ENCODE data around the gene HOOK2. TPM values are rescaled to one million over a fixed set of nuclear protein-coding genes. Genes with fewer than 3 reads are reported as not detected.

HOOK2 gene
- total and polyA plus RNA-seq, 5 donors: 9.3 to 22.9 (median 17.2) TPM

GRCh38 chr19:12766051-12766521 is 9.3 kb downstream of the HOOK2 start:
- Histone ChIP-seq H3K9me3 (ENCODE audit: control insufficient read depth, low read length) (no peaks in the 10 kb centered on the region), H3K27ac (ENCODE audit: low read length) (no peak overlapping the region), H3K4me3 (ENCODE audit: low read length) (no peak overlapping the region), H3K27me3 (ENCODE audit: control insufficient read depth, insufficient read depth) (no peaks in the 10 kb centered on the region), H3K4me1 (ENCODE audit: control insufficient read depth, insufficient read depth, low read length) (no peaks in the 10 kb centered on the region)
- 35% methylated on average over 30 of the region's 30 CpGs for WGBS
- ATAC-seq: peak; percentile 86 to 91
- intact Hi-C loops (cut with DNase I): loop anchor here in 3 of 4 donors (2.0 to 5.0 kb wide), 3 partner anchors 36 to 81 kb away; partner anchors contain the start of genes PRDX2 (in 3 of the 3) and THSD8 (in 3 of the 3)
- DNase-seq: peak; percentile 79 to 96 (median 95)

DNA sequence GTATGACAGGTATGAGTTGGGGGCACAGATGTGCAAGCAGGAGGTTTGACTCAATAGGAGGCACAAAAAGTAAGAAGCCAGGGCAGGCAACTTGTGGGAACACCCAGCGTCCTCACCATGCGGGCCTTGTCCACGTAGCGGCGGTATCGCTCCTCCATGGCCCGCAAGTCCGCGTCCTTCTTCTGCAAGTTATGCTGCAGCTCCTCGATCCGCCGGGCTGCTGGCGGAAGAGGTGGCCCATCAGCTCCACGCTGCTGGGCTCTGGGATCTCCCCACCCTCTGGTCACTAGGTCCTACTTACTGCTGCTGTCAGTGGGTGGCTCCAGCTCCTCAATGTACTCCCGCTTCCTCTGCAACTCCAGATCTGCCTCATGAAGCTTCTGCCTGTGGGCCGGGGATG is 10.7 kb downstream of the HOOK2 start:
- H3K4me1 ChIP-seq (ENCODE audit: control insufficient read depth, insufficient read depth, low read length): no peaks in the 10 kb centered on the region
- no peaks in the 10 kb centered on the region for H3K9me3 ChIP-seq (ENCODE audit: control insufficient read depth, low read length)
- intact Hi-C loops (cut with DNase I): loop anchor here in 3 of 4 donors (5.0 kb wide), 2 partner anchors 38 to 83 kb away; partner anchors contain the start of genes PRDX2 (in 3 of the 3) and THSD8 (in 3 of the 3)
- 96% methylated on average over 16 of the region's 16 CpGs for WGBS
- no peak for DNase-seq
- no peak overlapping the region for H3K27ac ChIP-seq (ENCODE audit: low read length)
- H3K27me3 ChIP-seq (ENCODE audit: control insufficient read depth, insufficient read depth): no peaks in the 10 kb centered on the region
- H3K4me3 ChIP-seq (ENCODE audit: low read length): no peak overlapping the region
- no peak for ATAC-seq

DNA sequence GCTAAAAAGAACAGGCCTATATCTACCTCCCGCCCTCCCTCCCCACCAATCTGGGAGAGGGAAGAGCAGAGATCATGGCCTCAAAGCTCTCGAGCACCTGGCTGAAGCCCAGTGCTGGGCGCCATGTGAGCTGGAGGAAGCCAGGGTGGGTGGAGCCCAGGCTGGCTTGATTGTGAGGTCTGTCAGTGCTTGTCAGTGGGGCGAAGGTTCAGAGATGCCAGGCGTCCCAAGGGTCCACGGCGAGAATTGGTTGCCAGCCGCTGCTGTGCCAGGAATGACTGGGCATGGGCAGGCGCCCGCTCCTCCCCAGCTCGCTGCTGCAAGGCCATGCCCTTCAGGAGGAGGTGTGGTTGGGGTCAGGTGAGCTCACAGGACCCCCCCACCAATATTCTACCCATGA is 12.3 kb downstream of the HOOK2 start:
- 89% methylated on average over 11 of the region's 11 CpGs for WGBS
- H3K4me1 ChIP-seq (ENCODE audit: control insufficient read depth, insufficient read depth, low read length): no peaks in the 10 kb centered on the region
- intact Hi-C loops (cut with DNase I): no loop called here
- no peaks in the 10 kb centered on the region for H3K9me3 ChIP-seq (ENCODE audit: control insufficient read depth, low read length)
- no peak overlapping the region for H3K27ac ChIP-seq (ENCODE audit: low read length)
- H3K4me3 ChIP-seq (ENCODE audit: low read length): no peak overlapping the region
- no peak for ATAC-seq
- H3K27me3 ChIP-seq (ENCODE audit: control insufficient read depth, insufficient read depth): no peaks in the 10 kb centered on the region
- DNase-seq: peak in 1 of 3 donors; percentile 35

- Histone ChIP-seq H3K9me3 (ENCODE audit: control insufficient read depth, low read length) (no peaks in the 10 kb centered on the region), H3K4me1 (ENCODE audit: control insufficient read depth, insufficient read depth, low read length) (no peaks in the 10 kb centered on the region), H3K27me3 (ENCODE audit: control insufficient read depth, insufficient read depth) (no peaks in the 10 kb centered on the region), H3K27ac (ENCODE audit: low read length) (no peak overlapping the region), H3K4me3 (ENCODE audit: low read length) (no peak overlapping the region)
- 80% methylated on average over 6 of the region's 6 CpGs for WGBS
- intact Hi-C loops (cut with DNase I): loop anchor here in 1 of 4 donors (2.0 kb wide), 1 partner anchor 87 kb away; no protein-coding TSS in a partner anchor
- ATAC-seq (no peak), DNase-seq (no peak)
Observed at GRCh38 chr19:12759686-12760085, 15.7 kb downstream of the HOOK2 start.

- peak; percentile 85 to 89 for ATAC-seq
- 7% methylated on average over 60 of the region's 60 CpGs for WGBS
- peak; percentile 79 to 88 (median 87) for DNase-seq
- H3K27me3 ChIP-seq (ENCODE audit: control insufficient read depth, insufficient read depth): no peaks in the 10 kb centered on the region
- peak overlapping the region; percentile 17 for H3K4me3 ChIP-seq (ENCODE audit: low read length)
- intact Hi-C loops (cut with DNase I): loop anchor here in 1 of 4 donors (2.0 kb wide), 1 partner anchor 89 kb away; no protein-coding TSS in a partner anchor
- H3K27ac ChIP-seq (ENCODE audit: low read length): no peak overlapping the region
- H3K4me1 ChIP-seq (ENCODE audit: control insufficient read depth, insufficient read depth, low read length): no peaks in the 10 kb centered on the region
- no peaks in the 10 kb centered on the region for H3K9me3 ChIP-seq (ENCODE audit: control insufficient read depth, low read length)
Observed at GRCh38 chr19:12757544-12758274, 17.6 kb downstream of the HOOK2 start.

DNA sequence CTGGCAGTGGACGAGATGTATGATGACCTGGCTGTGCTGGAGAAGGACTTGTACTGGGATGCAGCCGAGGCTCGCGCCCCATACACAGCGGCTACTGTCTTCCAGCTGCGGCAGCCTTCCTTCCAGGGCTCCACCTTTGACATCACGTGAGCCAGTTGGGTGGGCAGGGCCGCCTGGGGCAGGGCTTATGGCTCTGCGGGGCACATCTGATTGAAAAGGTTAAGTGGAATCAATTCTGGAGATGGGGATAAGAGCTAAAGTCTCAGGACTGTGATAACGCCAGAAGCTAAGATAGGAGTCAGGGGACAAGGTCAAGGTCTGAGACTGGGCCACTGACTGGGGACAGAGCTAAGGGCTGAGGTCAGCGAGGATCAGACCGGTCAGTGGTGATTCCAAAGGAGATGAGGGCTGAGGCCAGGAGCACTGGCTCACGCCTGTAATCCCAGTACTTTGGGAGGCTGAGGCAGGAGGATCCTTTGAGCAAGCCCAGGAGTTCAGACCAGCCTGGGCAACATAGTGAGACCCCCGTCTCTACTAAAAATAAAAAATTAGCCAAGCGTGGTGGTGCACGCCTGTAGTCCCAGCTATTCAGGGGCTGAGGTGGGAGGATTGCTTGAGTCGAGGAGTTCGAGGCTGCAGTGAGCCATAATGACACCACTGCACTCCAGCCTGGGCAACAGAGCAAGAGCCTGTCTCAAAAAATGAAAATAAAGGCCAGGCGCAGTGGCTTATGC is 19.0 kb downstream of the HOOK2 start:
- H3K4me3 ChIP-seq (ENCODE audit: low read length): no peak overlapping the region
- H3K9me3 ChIP-seq (ENCODE audit: control insufficient read depth, low read length): no peaks in the 10 kb centered on the region
- H3K4me1 ChIP-seq (ENCODE audit: control insufficient read depth, insufficient read depth, low read length): no peaks in the 10 kb centered on the region
- ATAC-seq: no peak
- H3K27me3 ChIP-seq (ENCODE audit: control insufficient read depth, insufficient read depth): no peaks in the 10 kb centered on the region
- intact Hi-C loops (cut with DNase I): no loop called here
- WGBS: 83% methylated on average over 19 of the region's 19 CpGs
- H3K27ac ChIP-seq (ENCODE audit: low read length): no peak overlapping the region
- no peak for DNase-seq

DNA sequence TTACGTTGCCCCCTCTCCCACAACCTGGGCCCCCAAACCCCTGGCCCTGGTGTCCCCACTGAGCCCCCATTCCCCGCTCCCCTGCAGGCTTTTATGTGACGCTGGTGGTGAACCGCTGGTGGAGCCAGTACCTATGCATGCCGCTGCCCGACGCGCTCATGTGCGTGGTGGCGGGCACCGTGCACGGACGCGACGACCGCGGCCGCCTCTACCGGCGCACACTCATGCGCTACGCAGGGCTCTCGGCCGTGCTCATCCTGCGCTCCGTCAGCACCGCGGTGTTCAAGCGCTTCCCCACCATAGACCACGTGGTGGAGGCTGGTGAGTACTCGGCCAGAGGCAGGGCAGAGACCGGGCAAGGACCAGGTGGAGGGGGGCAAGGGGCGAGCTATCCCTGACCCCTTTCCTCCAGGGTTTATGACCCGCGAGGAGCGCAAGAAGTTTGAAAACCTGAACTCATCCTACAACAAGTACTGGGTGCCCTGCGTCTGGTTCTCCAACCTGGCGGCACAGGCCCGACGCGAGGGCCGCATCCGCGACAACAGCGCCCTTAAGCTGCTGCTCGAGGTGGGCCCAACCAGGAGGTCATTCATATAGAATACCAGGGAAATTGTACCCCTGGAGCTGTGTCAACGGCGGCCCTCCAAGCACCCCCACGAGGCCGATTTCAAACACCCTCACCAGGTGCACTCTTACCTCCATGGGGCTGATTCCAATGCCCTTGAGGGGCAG is 20.7 kb downstream of the HOOK2 start:
- WGBS: 71% methylated on average over 50 of the region's 50 CpGs
- intact Hi-C loops (cut with DNase I): no loop called here
- Histone ChIP-seq H3K27ac (ENCODE audit: low read length) (no peak overlapping the region), H3K4me3 (ENCODE audit: low read length) (no peak overlapping the region), H3K9me3 (ENCODE audit: control insufficient read depth, low read length) (no peaks in the 10 kb centered on the region), H3K4me1 (ENCODE audit: control insufficient read depth, insufficient read depth, low read length) (no peaks in the 10 kb centered on the region), H3K27me3 (ENCODE audit: control insufficient read depth, insufficient read depth) (no peaks in the 10 kb centered on the region)
- DNase-seq (no peak), ATAC-seq (no peak)

DNA sequence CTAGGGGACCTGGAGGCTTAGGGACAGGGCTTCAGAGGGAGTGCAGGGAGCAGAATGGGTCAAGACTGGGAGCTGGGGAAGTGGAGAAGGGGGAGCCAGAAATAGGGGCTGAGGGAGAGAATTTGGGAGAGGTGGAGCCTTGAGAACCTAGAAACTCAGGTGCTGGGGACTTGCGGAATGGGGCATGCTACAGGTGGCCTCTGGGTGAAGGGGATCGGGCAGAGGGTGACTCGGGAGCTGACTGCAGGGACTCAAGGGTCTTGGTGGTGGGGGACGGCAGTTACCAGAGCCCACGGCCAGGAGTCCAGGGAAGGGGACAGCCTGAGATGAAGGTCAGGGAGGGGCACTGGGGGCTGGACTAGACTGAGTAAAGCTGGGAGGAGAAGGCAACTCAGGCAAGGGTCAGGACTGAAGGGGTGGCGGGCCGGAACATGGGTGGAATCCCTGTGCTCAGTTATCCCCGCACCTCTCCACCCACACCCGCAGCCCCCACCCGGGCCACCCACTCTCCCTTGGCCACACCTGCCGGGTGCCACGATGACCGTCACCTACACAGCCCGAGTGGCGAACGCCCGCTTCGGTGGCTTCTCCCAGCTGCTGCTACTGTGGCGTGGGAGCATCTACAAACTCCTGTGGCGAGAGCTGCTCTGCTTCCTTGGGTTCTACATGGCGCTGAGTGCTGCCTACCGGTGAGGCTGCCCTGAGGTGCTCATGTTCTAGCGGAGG is 23.1 kb downstream of the HOOK2 start:
- no peaks in the 10 kb centered on the region for H3K9me3 ChIP-seq (ENCODE audit: control insufficient read depth, low read length)
- H3K4me3 ChIP-seq (ENCODE audit: low read length): no peak overlapping the region
- intact Hi-C loops (cut with DNase I): no loop called here
- no peak for DNase-seq
- H3K4me1 ChIP-seq (ENCODE audit: control insufficient read depth, insufficient read depth, low read length): no peaks in the 10 kb centered on the region
- no peaks in the 10 kb centered on the region for H3K27me3 ChIP-seq (ENCODE audit: control insufficient read depth, insufficient read depth)
- no peak for ATAC-seq
- no peak overlapping the region for H3K27ac ChIP-seq (ENCODE audit: low read length)
- 80% methylated on average over 23 of the region's 23 CpGs for WGBS

- H3K27me3 ChIP-seq (ENCODE audit: control insufficient read depth, insufficient read depth): no peaks in the 10 kb centered on the region
- 49% methylated on average over 14 of the region's 14 CpGs for WGBS
- intact Hi-C loops (cut with DNase I): no loop called here
Observed at GRCh38 chr19:12751635-12752034, 23.7 kb downstream of the HOOK2 start, which contains the start of gene BEST2. Gene BEST2, plus strand, starts transcription at chr19:12751791. Its CDS starts 802 bp downstream, at chr19:12752593.

DNA sequence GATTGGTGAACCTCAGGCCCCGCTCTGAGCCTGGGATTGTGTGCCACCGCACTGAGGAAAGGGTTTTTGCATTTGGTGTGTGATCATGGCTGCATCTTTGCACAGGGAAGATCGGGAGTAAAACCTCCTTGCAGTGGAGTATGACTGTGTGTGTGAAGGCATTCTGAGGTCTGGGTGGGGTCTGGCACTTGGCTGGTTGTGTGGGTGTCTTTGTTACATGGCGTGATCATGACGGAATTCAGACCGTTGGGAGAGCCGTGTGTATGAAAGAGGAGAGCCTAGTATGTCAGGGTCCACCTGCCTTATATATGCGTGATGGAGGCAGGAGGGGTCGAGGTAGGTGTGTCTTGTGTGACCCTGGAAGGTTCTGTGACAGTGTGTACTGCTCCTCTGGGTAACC is 24.5 kb downstream of the HOOK2 start:
- no peak for ATAC-seq
- Histone ChIP-seq H3K27ac (ENCODE audit: low read length) (no peak overlapping the region), H3K27me3 (ENCODE audit: control insufficient read depth, insufficient read depth) (no peaks in the 10 kb centered on the region), H3K9me3 (ENCODE audit: control insufficient read depth, low read length) (no peaks in the 10 kb centered on the region), H3K4me1 (ENCODE audit: control insufficient read depth, insufficient read depth, low read length) (no peaks in the 10 kb centered on the region), H3K4me3 (ENCODE audit: low read length) (no peak overlapping the region)
- intact Hi-C loops (cut with DNase I): no loop called here
- no peak for DNase-seq
- WGBS: 67% methylated on average over 9 of the region's 9 CpGs

More at GRCh38 chr19:12751635-12752034, 23.7 kb downstream of the HOOK2 start, which contains the start of gene BEST2:
- ATAC-seq: no peak
- Histone ChIP-seq H3K27ac (ENCODE audit: low read length) (no peak within 1 kb of the TSS), H3K4me1 (ENCODE audit: control insufficient read depth, insufficient read depth, low read length) (no peaks in the 10 kb centered on the region), H3K4me3 (ENCODE audit: low read length) (no peak within 1 kb of the TSS), H3K9me3 (ENCODE audit: control insufficient read depth, low read length) (no peaks in the 10 kb centered on the region)
- no peak for DNase-seq
